Measurements from ENCODE around the gene HSBP1.

DNA sequence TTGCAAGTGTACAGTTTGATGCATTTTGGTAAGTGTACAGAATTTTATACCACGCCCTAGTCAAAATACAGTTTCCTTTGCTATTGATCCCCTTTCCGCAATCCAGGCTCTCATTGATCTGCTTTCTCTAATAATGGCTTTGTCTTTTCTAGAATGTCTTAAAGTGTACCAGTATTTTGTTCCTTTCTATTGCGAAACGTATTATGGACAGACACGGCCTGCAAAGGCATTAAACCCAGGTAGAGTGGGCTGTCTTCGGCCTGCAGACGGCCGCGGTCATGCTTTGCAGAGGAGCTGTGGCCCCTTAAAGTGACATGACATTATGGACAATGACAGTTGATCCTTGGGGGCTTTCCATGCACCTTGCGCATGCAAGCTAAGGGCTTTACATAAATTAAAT, 15.9 kb upstream of the HSBP1 start:
- no peak for TF ChIP-seq CTCF (conservative IDR thresholded peaks at IDR 0.05; ENCODE audit: low read depth, low read length)
- no peak for TF ChIP-seq EZH2phosphoT487 (IDR thresholded peaks at IDR 0.05; ENCODE audit: borderline replicate concordance, low read length)

Data from PC-3 (cell line).